ENCODE data around the gene SPRED1. TPM values are rescaled to one million over a fixed set of nuclear protein-coding genes. Genes with fewer than 3 reads are reported as not detected.
"Not testable (repeated sequence)": the region's sequence is repeated elsewhere in the genome, so short reads cannot be mapped to it uniquely, and the experiment has no call there.

Gene SPRED1
- total RNA-seq, 1 donor from 2014 or later, result 62.1 TPM

- ATAC-seq (peak; percentile 32), DNase-seq (no peak)
- intact Hi-C loops (cut with DNase I), result no loop called here
- Histone ChIP-seq H3K36me3 (no peaks in the 10 kb centered on the region), H3K4me1 (no peaks in the 10 kb centered on the region), H3K27me3 (no peaks in the 10 kb centered on the region), H3K27ac (no peak overlapping the region), H3K9me3 (no peaks in the 10 kb centered on the region), H3K4me3 (no peak overlapping the region)
- no peak for TF ChIP-seq CTCF (IDR thresholded peaks at IDR 0.05)
These were observed 25.9 kb upstream of the SPRED1 start for GRCh38 chr15:38226608-38227266.

GRCh38 chr15:38227941-38228340 is 24.7 kb upstream of the SPRED1 start:
- no peaks in the 10 kb centered on the region for H3K27me3 ChIP-seq
- no peak overlapping the region for H3K4me3 ChIP-seq
- ATAC-seq (no peak), DNase-seq (no peak)
- no peaks in the 10 kb centered on the region for H3K36me3 ChIP-seq
- no peaks in the 10 kb centered on the region for H3K4me1 ChIP-seq
- no peak overlapping the region for H3K27ac ChIP-seq
- no peak for TF ChIP-seq CTCF (IDR thresholded peaks at IDR 0.05)
- H3K9me3 ChIP-seq, result no peaks in the 10 kb centered on the region
- intact Hi-C loops (cut with DNase I), result no loop called here

- Histone ChIP-seq H3K27ac (no peak overlapping the region), H3K4me1 (no peaks in the 10 kb centered on the region), H3K9me3 (no peaks in the 10 kb centered on the region), H3K4me3 (no peak overlapping the region), H3K27me3 (no peaks in the 10 kb centered on the region), H3K36me3 (no peaks in the 10 kb centered on the region)
- TF ChIP-seq CTCF (IDR thresholded peaks at IDR 0.05), result no peak
- DNase-seq (no peak), ATAC-seq (no peak)
- intact Hi-C loops (cut with DNase I), result no loop called here
These were observed 24.0 kb upstream of the SPRED1 start for GRCh38 chr15:38228618-38229017.

GRCh38 chr15:38229705-38230310 is 22.8 kb upstream of the SPRED1 start:
- peak; percentile 71 for ATAC-seq
- intact Hi-C loops (cut with DNase I), result no loop called here
- H3K4me1 ChIP-seq, result no peaks in the 10 kb centered on the region
- H3K4me3 ChIP-seq, result no peak overlapping the region
- no peaks in the 10 kb centered on the region for H3K36me3 ChIP-seq
- TF ChIP-seq CTCF (IDR thresholded peaks at IDR 0.05), result no peak
- H3K27me3 ChIP-seq, result no peaks in the 10 kb centered on the region
- no peak for DNase-seq
- H3K9me3 ChIP-seq, result no peaks in the 10 kb centered on the region
- no peak overlapping the region for H3K27ac ChIP-seq

GRCh38 chr15:38231436-38231835 is 21.2 kb upstream of the SPRED1 start:
- Histone ChIP-seq H3K27ac (no peak overlapping the region), H3K4me3 (no peak overlapping the region), H3K4me1 (no peaks in the 10 kb centered on the region), H3K9me3 (no peaks in the 10 kb centered on the region), H3K36me3 (no peaks in the 10 kb centered on the region), H3K27me3 (no peaks in the 10 kb centered on the region)
- intact Hi-C loops (cut with DNase I), result no loop called here
- no peak for TF ChIP-seq CTCF (IDR thresholded peaks at IDR 0.05)
- DNase-seq (no peak), ATAC-seq (no peak)

- intact Hi-C loops (cut with DNase I); ATAC-seq; H3K27me3 ChIP-seq; H3K27ac ChIP-seq; H3K36me3 ChIP-seq; H3K9me3 ChIP-seq; DNase-seq; H3K4me3 ChIP-seq; H3K4me1 ChIP-seq: not testable (repeated sequence)
These were observed 15.6 kb upstream of the SPRED1 start for GRCh38 chr15:38237021-38237420.

All from upper lobe of right lung (tissue), 1 donor.